Epithelial cell of esophagus (primary cell): ENCODE measurements around the gene BIVM.
A peak's percentile ranks its signal among the peaks of the same experiment; 100 is the strongest.

Experiments used
- DNase-seq: peaks from one replicate; pipeline ENCODE4 v3.0.0; 2010; ENCODE audit warnings: low read depth
- H3K4me3 ChIP-seq: 2 replicates; pipeline ENCODE4 v1.5.1; 2011; ENCODE audit warnings: mild to moderate bottlenecking, low read length, control low read depth
- CTCF ChIP-seq: IDR thresholded peaks from 2 replicates; pipeline ENCODE4 v1.5.1; 2011; ENCODE audit warnings: low read depth, mild to moderate bottlenecking, low read length, control low read depth, inconsistent platforms; ENCODE audit not compliant: insufficient read depth; ENCODE audit errors: missing control alignments

Gene BIVM

GRCh38 chr13:102817241-102817640 is 18.3 kb downstream of the BIVM start:
- no peak overlapping the region for H3K4me3 ChIP-seq
- TF ChIP-seq CTCF: no peak
- no peak for DNase-seq

- DNase-seq: no peak
- H3K4me3 ChIP-seq: no peak overlapping the region
- TF ChIP-seq CTCF: no peak
These were observed 19.0 kb downstream of the BIVM start for GRCh38 chr13:102817907-102818306.

GRCh38 chr13:102825400-102825799 is 26.5 kb downstream of the BIVM start:
- H3K4me3 ChIP-seq: no peak overlapping the region
- no peak for TF ChIP-seq CTCF
- peak; percentile 29 for DNase-seq

DNA sequence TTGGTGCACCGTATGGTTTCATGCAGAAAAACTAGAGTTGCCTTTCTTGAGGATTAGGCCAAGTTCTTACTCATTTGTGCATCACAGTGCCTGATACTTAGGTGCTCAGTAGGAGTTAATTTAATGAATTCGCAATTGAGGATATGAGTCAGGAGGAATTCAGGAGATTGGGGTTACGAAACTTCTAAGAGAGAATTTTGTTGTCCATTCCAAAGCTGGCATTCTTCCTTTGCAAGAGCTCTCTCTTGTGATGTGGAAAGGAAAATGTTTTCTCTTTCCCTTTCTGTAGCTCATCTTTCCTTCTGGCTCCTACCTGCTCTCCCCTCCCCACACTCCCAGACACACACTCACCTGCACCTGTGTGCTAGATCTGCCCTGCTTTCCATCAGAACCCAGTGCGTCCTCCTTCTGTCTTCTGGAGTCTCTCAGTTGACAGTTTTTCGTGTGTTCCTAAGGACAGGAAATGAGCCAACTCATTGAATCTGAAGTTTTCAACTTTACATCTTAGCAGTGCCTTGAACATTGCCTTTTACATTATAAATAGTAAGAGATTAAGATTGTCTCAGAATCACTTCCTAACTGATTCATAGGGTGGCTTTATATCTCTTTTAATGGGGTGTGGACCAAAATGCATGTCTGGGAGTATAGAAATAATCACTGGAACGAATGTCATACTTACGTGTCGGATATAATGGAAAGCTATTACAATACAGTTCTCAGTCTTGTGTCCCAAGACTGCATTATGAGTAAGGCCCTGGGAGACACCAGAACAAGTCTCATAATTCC is 27.2 kb downstream of the BIVM start:
- no peak overlapping the region for H3K4me3 ChIP-seq
- peak; percentile 90 for DNase-seq
- peak; percentile 8 for TF ChIP-seq CTCF

DNA sequence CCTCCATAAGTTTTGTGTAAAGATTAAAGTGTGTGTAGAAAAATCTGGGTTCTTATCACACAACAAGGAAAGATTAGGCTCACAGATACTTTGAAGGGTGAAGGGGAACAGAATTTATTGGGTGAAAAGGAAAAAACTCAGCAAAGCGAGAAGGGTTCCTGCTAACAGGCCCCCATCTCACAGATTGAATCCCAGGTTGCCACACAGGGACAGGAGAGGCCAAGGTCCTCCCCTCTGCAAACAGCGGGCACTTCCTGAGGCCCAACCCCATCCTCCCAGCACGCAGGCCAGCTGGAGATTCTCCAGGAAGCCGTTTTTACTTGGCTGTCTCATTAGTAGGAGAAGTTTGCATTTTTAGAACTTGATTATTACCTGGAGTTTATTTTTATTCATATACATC is 31.7 kb downstream of the BIVM start:
- H3K4me3 ChIP-seq: no peak overlapping the region
- no peak for DNase-seq
- no peak for TF ChIP-seq CTCF

DNA sequence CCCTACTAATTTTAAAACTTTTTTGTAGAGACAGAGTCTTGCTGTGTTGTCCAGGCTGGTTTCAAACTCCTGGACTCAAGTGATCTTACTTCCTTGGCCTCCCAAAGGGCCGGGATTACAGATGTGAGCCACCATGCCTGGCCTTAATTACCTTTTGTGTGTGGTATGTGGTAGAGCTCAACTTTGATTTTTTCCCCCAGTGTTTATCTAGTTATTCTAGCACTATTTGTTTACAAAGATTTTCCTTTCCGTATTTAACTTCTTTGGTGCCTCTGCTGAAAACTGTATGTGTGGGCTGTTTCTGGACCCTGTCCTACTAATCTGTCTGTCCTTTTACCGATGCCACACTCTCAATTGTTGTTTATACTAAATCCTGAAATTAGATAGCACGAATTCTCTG is 37.6 kb downstream of the BIVM start:
- H3K4me3 ChIP-seq: no peak overlapping the region
- no peak for TF ChIP-seq CTCF
- no peak for DNase-seq

GRCh38 chr13:102838273-102838672 is 39.4 kb downstream of the BIVM start:
- H3K4me3 ChIP-seq: no peak overlapping the region
- no peak for DNase-seq
- TF ChIP-seq CTCF: no peak
